GM21619 (cell line): ENCODE data around the gene SLC16A1.
"Not testable (repeated sequence)": the region's sequence is repeated elsewhere in the genome, so short reads cannot be mapped to it uniquely, and the experiment has no call there.

Experiments
- ATAC-seq: cut with Tn5 transposase; IDR thresholded peaks from one replicate; pipeline ENCODE4 v1.9.1; 2021; ENCODE audit not compliant: unreplicated experiment

Gene SLC16A1

GRCh38 chr1:112888630-112889029, 67.4 kb downstream of the SLC16A1 start:
- no peak for ATAC-seq

- ATAC-seq: no peak
Measured at GRCh38 chr1:112887599-112888283, 68.3 kb downstream of the SLC16A1 start.

DNA sequence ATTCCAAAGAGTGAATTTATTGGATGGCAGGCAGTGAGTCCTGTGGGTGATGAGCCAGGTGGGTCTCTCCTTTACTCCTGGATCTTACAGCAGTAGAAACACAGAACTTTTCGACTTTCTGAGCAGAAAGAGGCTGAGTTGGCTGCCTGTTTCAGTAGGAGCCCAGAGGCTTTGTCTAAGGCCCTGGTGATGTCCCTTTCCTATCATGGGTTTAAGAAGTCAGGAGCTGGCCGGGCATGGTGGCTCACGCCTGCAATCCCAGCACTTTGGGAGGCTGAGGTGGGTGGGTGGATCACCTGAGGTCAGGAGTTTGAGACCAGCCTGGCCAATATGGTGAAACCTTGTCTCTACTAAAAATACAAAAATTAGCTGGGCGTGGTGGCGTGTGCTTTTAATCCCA, 71.0 kb downstream of the SLC16A1 start:
- ATAC-seq: not testable (repeated sequence)

GRCh38 chr1:112882271-112882744, 73.7 kb downstream of the SLC16A1 start:
- no peak for ATAC-seq

GRCh38 chr1:112881742-112882127, 74.3 kb downstream of the SLC16A1 start:
- ATAC-seq: no peak

GRCh38 chr1:112879834-112880233, 76.2 kb downstream of the SLC16A1 start:
- no peak for ATAC-seq

DNA sequence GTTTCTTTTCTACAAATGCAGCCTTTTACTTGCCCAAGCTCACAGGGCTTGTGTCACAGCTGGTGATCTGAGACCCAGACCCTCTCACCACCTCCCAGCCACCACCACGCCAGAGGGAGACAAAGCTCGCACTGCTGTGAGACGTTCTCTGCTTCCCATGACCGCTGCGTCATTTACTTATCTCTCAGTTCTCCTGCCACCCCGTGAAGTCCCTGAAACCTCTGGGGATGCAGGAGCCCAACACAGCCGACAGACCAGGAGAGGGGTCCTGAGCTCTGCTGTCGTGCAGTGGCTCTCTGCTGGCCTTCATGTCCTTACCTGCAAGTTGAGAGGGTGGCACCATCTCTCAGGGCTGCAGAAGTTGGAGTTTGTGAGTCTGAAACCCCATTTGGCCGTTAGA, 77.7 kb downstream of the SLC16A1 start:
- ATAC-seq: no peak

DNA sequence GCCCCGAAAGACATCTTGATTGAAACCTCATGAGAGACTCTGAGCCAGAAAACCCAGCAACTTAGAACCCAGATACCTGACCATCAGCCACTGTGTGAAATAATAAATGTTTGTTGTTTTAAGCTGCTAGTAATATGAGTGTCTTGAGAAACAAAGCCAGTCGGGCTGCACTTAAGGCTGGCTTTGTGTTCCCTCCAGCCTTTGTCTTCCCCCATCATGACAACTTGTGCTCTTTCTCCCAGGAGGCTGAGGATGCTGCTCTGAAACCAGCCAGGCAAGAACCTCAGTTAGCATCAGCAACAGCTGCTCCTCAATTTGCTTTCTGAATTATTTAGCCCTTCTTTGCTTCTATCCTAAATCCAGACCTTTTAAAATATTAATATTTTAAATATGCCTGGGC, 78.2 kb downstream of the SLC16A1 start:
- ATAC-seq: no peak

DNA sequence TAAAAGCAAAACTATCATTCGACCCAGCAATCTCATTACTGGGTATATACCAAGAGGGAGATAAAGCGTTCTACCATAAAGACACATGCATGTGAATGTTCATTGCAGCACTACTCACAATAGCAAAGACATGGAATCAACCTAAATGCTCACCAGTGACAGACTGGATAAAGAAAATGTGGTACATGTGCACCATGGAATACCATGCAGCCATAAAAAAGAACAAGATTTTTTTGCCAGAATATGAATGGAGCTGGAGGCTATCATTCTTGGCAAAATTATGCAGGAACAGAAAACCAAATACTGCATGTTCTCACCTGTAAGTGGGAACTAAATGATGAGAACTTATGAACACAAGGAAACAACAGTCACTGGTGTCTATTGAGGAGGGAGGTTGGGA, 79.7 kb downstream of the SLC16A1 start:
- ATAC-seq: no peak

DNA sequence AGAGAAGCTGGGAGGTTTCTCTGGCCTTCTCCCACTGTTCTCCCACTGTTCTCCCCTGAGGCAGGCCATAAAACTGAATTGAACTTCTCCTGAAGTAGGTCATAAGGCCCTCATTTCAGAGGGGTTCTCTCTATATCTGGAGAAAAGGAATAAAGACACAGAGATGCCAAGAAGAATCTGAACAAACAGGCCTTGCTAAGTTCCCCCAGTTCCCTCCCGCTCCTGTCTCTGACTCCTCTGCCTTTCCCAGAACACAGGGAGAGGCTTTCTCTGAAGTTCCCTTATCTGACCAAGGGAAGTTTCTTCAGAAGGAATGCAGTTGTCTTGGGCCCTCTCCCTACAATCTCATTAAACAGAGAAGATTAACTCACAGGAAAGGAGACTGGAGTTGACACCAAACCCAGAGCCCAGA, 83.4 kb downstream of the SLC16A1 start:
- ATAC-seq: no peak

DNA sequence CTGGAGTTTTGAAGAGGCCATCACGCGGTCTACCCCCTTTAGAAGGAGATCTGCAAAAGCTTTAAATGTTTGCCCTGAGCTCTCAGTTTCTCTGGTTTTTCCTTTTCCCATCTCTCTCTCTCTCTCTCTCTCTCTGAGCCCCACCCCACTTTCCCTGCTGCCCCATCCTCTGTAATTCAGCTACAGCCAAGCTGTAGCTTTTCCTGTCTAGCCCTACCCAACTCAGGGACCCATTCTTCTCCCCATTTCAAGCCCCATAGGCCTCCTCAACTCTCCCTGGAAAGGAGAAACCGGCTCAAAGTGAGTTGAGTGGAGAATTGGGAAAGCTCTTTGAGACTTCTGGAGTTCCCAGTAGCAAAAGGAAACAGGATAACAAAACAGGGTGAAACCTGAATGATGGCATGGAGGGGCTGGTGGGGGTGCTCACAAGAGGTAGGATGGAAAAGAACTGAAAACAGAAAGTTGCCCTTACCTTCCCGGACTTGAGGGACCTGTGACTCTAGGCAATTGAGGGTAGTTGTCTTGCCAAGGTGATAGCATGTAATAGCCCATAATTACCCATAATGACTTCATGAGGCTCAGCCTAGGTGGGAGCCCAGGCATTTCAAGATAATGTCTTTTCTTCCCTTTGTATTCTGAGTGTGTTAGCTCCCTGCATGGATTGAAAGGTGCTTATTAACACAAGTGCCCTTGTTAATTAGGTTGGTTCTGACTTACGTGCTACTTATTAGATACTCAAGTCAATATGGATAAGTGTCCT, 84.9 kb downstream of the SLC16A1 start:
- no peak for ATAC-seq

DNA sequence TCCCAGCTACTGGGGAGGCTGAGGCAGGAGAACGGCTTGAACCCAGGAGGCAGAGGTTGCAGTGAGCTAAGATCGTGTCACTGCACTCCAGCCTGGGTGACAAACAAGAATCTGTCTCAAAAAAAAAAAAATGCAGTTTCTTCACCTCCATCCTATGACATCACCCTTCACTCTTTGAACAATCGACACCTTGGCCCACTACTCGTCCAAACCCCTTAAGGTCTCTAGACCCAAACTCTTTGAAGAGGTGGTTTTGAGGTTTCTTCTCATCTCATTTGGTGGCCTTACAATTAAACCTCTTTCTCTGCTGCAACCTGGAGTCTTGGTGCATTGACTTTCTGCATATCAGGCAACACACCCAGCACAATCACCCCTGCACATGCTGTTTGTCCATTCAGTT, 86.1 kb downstream of the SLC16A1 start:
- ATAC-seq: no peak

- ATAC-seq: no peak
Measured at GRCh38 chr1:112868191-112868590, 87.8 kb downstream of the SLC16A1 start.

GRCh38 chr1:112866981-112867380, 89.0 kb downstream of the SLC16A1 start:
- ATAC-seq: no peak

GRCh38 chr1:112866151-112866550, 89.8 kb downstream of the SLC16A1 start:
- ATAC-seq: no peak

DNA sequence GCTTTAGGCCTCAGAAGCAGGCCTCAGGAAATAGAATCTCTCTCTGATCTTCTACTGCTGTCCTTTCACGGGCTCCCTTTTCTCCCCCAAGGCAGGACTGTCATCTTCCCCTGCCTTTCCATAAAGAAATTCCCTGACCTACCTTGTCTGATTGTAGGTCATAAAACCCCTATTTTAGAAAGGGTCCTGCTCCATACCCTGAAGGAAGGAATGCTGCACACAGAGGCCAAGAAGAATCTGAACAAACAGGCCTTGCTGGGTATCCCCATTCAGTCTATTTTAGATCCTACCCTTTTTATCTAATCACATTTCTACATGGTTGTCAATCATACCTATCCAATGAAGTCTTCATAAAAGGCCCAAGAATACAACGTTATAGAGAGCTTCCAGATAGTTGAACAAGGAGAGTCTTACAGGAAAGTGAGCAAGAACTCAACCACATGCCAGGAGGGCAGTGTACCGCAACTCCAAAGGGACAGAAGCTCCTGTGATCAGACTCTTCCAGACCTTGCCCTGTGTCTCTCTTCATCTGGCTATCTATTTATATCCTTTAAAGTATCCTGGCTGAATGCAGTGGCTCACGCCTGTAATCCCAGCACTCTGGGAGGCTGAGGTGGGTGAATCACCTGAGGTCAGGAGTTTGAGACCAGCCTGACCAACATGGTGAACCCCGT, 93.1 kb downstream of the SLC16A1 start:
- ATAC-seq: no peak
